CD4-positive, alpha-beta T cell treated with Interleukin-4 for 4 hours (primary cell): ENCODE measurements around the gene CABP1.

Source experiments
- DNase-seq: peaks from one replicate; pipeline ENCODE4 v3.0.0-alpha.2; 2020

Gene CABP1

GRCh38 chr12:120640861-120641833, 721 bp downstream of the CABP1 start:
- DNase-seq = peak; percentile 23

GRCh38 chr12:120642121-120642520, 1.7 kb downstream of the CABP1 start:
- DNase-seq = no peak

GRCh38 chr12:120642826-120643225, 2.4 kb downstream of the CABP1 start:
- no peak for DNase-seq

GRCh38 chr12:120643574-120643973, 3.1 kb downstream of the CABP1 start:
- no peak for DNase-seq

- no peak for DNase-seq
These were observed 5.6 kb downstream of the CABP1 start for GRCh38 chr12:120646044-120646443.

GRCh38 chr12:120647375-120647755, 6.9 kb downstream of the CABP1 start:
- DNase-seq = no peak

GRCh38 chr12:120649442-120650232, 9.2 kb downstream of the CABP1 start:
- DNase-seq = no peak

- DNase-seq = no peak
These were observed 9.8 kb downstream of the CABP1 start for GRCh38 chr12:120650233-120650690.

- DNase-seq = no peak
These were observed 11.4 kb downstream of the CABP1 start for GRCh38 chr12:120651821-120652220.

GRCh38 chr12:120652656-120653435, 12.4 kb downstream of the CABP1 start:
- DNase-seq = no peak

- DNase-seq = no peak
These were observed 13.2 kb downstream of the CABP1 start for GRCh38 chr12:120653611-120654010.

- no peak for DNase-seq
These were observed 14.2 kb downstream of the CABP1 start for GRCh38 chr12:120654656-120655055.

GRCh38 chr12:120656008-120656407, 15.6 kb downstream of the CABP1 start:
- no peak for DNase-seq

- DNase-seq = no peak
These were observed 18.1 kb downstream of the CABP1 start for GRCh38 chr12:120658286-120659150.

- no peak for DNase-seq
These were observed 18.7 kb downstream of the CABP1 start for GRCh38 chr12:120659151-120659525.

GRCh38 chr12:120661432-120661831, 21.0 kb downstream of the CABP1 start:
- DNase-seq = no peak

GRCh38 chr12:120662879-120663278, 22.5 kb downstream of the CABP1 start:
- DNase-seq = no peak

- no peak for DNase-seq
These were observed 23.3 kb downstream of the CABP1 start for GRCh38 chr12:120663741-120664140.

- DNase-seq = no peak
These were observed 26.4 kb downstream of the CABP1 start for GRCh38 chr12:120666571-120667390.

GRCh38 chr12:120668091-120668867, 27.9 kb downstream of the CABP1 start:
- no peak for DNase-seq
